ENCODE measurements around the gene ANO9.
"Not testable (repeated sequence)": the region's sequence is repeated elsewhere in the genome, so short reads cannot be mapped to it uniquely, and the experiment has no call there.

The ANO9 gene

DNA sequence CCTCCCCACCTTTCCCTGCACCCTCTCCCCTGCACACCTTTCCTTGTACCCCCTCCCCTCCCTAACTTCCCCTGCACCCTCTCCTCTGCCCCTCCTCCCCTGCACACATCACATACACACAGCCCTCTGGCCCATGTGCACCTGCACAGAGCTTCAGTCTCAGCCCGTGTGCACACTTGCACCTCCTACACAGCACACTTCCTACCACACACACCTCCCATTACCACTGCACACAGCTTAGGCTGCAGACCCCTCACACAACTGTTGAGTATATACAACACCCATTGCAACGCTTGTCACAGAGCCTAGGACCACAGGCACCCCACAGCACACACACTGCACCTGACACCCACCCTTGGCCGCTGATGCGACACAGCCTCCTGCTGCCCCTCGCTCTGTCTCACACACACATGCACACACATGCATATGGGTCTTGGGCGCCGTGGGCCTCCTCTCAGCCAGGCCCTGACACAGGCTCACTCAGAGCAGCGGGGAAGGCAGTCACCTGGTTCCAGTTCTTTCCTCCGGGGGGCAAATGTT is 27.4 kb downstream of the ANO9 start:
- in situ Hi-C loops (cut with HindIII; ENCODE audit: low sequenced_read_pairs) = no loop called here
- no peak overlapping the region for H3K4me3 ChIP-seq (ENCODE audit: low read depth, low read length)
- no peak for TF ChIP-seq CTCF (IDR thresholded peaks at IDR 0.05; ENCODE audit: low read depth, low read length)
- no peak for DNase-seq (ENCODE audit: low read depth, low spot score)

GRCh38 chr11:413120-414081 is 28.4 kb downstream of the ANO9 start:
- H3K4me3 ChIP-seq (ENCODE audit: low read depth, low read length) = no peak overlapping the region
- in situ Hi-C loops (cut with HindIII; ENCODE audit: low sequenced_read_pairs) = no loop called here
- no peak for DNase-seq (ENCODE audit: low read depth, low spot score)
- TF ChIP-seq CTCF (IDR thresholded peaks at IDR 0.05; ENCODE audit: low read depth, low read length) = no peak

GRCh38 chr11:412641-413119 is 29.1 kb downstream of the ANO9 start:
- TF ChIP-seq CTCF (IDR thresholded peaks at IDR 0.05; ENCODE audit: low read depth, low read length) = no peak
- H3K4me3 ChIP-seq (ENCODE audit: low read depth, low read length) = no peak overlapping the region
- DNase-seq (ENCODE audit: low read depth, low spot score) = no peak

GRCh38 chr11:411520-411919 is 30.3 kb downstream of the ANO9 start:
- in situ Hi-C loops (cut with HindIII; ENCODE audit: low sequenced_read_pairs); DNase-seq (ENCODE audit: low read depth, low spot score); H3K4me3 ChIP-seq (ENCODE audit: low read depth, low read length): not testable (repeated sequence)

More at GRCh38 chr11:412641-413119, 29.1 kb downstream of the ANO9 start:
- in situ Hi-C loops (cut with HindIII; ENCODE audit: low sequenced_read_pairs) = no loop called here

DNA sequence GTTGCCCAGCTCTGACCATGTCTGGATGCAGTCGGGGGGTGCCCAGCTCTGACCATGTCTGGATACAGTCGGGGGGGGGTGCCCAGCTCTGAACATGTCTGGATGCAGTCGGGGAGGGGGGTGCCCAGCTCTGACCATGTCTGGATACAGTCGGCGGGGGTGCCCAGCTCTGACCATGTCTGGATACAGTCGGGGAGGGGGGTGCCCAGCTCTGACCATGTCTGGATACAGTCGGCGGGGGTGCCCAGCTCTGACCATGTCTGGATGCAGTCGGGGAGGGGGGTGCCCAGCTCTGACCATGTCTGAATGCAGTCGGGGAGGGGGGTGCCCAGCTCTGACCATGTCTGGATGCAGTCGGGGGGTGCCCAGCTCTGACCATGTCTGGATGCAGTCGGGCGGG is 31.1 kb downstream of the ANO9 start:
- H3K4me3 ChIP-seq (ENCODE audit: low read depth, low read length); DNase-seq (ENCODE audit: low read depth, low spot score); in situ Hi-C loops (cut with HindIII; ENCODE audit: low sequenced_read_pairs): not testable (repeated sequence)

- no peak for DNase-seq (ENCODE audit: low read depth, low spot score)
- H3K4me3 ChIP-seq (ENCODE audit: low read depth, low read length) = no peak overlapping the region
- no peak for TF ChIP-seq CTCF (IDR thresholded peaks at IDR 0.05; ENCODE audit: low read depth, low read length)
- in situ Hi-C loops (cut with HindIII; ENCODE audit: low sequenced_read_pairs) = no loop called here
These were observed 32.0 kb downstream of the ANO9 start for GRCh38 chr11:409600-410483.

- in situ Hi-C loops (cut with HindIII; ENCODE audit: low sequenced_read_pairs) = no loop called here
- TF ChIP-seq CTCF (IDR thresholded peaks at IDR 0.05; ENCODE audit: low read depth, low read length) = no peak
- no peak overlapping the region for H3K4me3 ChIP-seq (ENCODE audit: low read depth, low read length)
- DNase-seq (ENCODE audit: low read depth, low spot score) = no peak
These were observed 32.7 kb downstream of the ANO9 start for GRCh38 chr11:409008-409599.

Data from astrocyte of the spinal cord (primary cell).